A673 (cell line): ENCODE measurements around the gene USP19. TPM values are rescaled to one million over a fixed set of nuclear protein-coding genes. Genes with fewer than 3 reads are reported as not detected.

Experiments
- BruUV-seq: library from RNA; stranded (reverse); fragments of 400-500 nt; replicated peaks from 2 replicates; lab custom pipeline; 2021; lab: Mats Ljungman, UMichigan
- CTCF ChIA-PET: fragments of 300-600 bp; sonication (Branson Sonifier 250); formaldehyde crosslinking; loops from one replicate; lab custom pipeline; 2022; ENCODE audit warnings: antibody characterized with exemption; lab: Charles Lee
- POLR2A ChIA-PET: fragments of 300-600 bp; sonication (Branson Sonifier 250); formaldehyde crosslinking; loops from one replicate; lab custom pipeline; 2022; ENCODE audit warnings: antibody characterized with exemption; ENCODE audit not compliant: low non-redundant PET; lab: Charles Lee
- DNase-seq: peaks from one replicate; pipeline ENCODE4 v3.0.0-alpha.2; 2015; ENCODE audit warnings: low spot score
- H3K27ac ChIP-seq: fragments of 200-600 bp; sonication (generic); 2 replicates; pipeline ENCODE4 v1.5.1; 2016; ENCODE audit warnings: mixed run types, low read depth, mild to moderate bottlenecking, mixed read lengths, antibody characterized with exemption, low read length; ENCODE audit not compliant: poor library complexity, severe bottlenecking
- H3K27me3 ChIP-seq: fragments of 200-600 bp; sonication (generic); replicated peaks from 2 replicates; pipeline ENCODE4 v1.6.1; 2017; ENCODE audit warnings: mixed run types, low read depth, mild to moderate bottlenecking, mixed read lengths, antibody characterized with exemption, low read length; ENCODE audit not compliant: insufficient read depth, poor library complexity
- H3K36me3 ChIP-seq: fragments of 200-600 bp; sonication (generic); 2 replicates; pipeline ENCODE4 v1.6.1; 2016; ENCODE audit warnings: mixed run types, mild to moderate bottlenecking, mixed read lengths, antibody characterized with exemption, low read length; ENCODE audit not compliant: insufficient read depth, poor library complexity, severe bottlenecking
- H3K4me1 ChIP-seq: fragments of 200-600 bp; sonication (generic); 2 replicates; pipeline ENCODE4 v1.6.1; 2017; ENCODE audit warnings: mixed run types, mild to moderate bottlenecking, mixed read lengths, antibody characterized with exemption, low read length; ENCODE audit not compliant: insufficient read depth, poor library complexity, severe bottlenecking
- H3K4me3 ChIP-seq: fragments of 200-600 bp; sonication (generic); 2 replicates; pipeline ENCODE4 v1.5.1; 2016; ENCODE audit warnings: low read depth, mixed run types, mild to moderate bottlenecking, mixed read lengths, low read length; ENCODE audit not compliant: poor library complexity, severe bottlenecking
- H3K9me3 ChIP-seq: fragments of 200-600 bp; sonication (generic); 2 replicates; pipeline ENCODE4 v1.6.1; 2016; ENCODE audit warnings: mixed run types, low read depth, mild to moderate bottlenecking, mixed read lengths, antibody characterized with exemption, low read length; ENCODE audit not compliant: poor library complexity, severe bottlenecking
- CTCF ChIP-seq: fragments of 300-800, 200-600 bp; sonication (generic); conservative IDR thresholded peaks from 2 replicates; pipeline ENCODE4 v1.5.1; 2017; ENCODE audit warnings: low read depth, mild to moderate bottlenecking, antibody characterized with exemption, low read length, moderate library complexity, mixed read lengths
- EZH2 ChIP-seq: fragments of 200-600 bp; sonication (generic); IDR thresholded peaks from 2 replicates; pipeline ENCODE4 v1.6.1; 2017; ENCODE audit warnings: borderline replicate concordance, low read depth, mild to moderate bottlenecking, mixed read lengths, antibody characterized with exemption, low read length; ENCODE audit not compliant: poor library complexity, severe bottlenecking
- intact Hi-C: fragments of 100-400 bp; cut with micrococcal nuclease; formaldehyde crosslinking; loops from one replicate; pipeline ENCODE4 v1.10.0; 2022; ENCODE audit not compliant: unreplicated experiment
- total RNA-seq: library from RNA; stranded (reverse); gene quantifications from 2 replicates; pipeline ENCODE4 v1.2.3, GENCODE V29; 2021

USP19 gene
- total RNA-seq, 1 experiment from 2014 or later: 37.5 TPM

DNA sequence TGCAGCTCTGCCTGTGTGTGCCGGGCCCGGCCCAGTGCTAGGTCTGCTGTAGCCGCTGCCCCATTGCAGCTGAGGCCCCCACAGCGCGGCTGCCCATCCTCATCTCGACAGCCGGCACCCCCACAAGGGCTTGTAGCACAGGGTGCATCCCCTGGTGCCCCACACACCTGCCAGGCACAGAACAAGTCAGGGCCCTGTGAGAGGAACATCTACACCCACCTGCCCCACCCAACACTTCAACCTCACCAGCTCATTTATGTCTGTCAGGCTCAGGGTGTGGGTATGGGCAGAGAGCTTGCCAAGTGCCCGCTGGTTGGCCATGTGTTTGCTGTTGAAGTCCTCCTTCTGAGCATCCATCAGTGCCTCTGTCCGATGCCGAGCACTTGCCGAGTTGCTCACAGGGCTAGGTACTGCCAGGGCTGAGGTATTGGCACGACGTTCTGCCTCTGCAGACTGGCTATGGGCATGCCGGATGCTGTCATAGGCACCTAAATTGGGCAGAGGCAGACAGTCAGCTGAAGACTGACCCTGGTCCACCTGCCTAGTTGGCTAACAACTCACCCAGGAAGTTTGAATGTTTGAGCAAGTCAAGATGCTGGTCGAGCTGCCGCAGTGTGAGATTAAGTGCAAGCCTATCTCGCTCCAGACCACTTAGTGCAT, 2.4 kb upstream of the USP19 start:
- Histone ChIP-seq H3K36me3 (peaks cover 3% of the 10 kb centered on the region), H3K9me3 (no peaks in the 10 kb centered on the region)
- TF ChIP-seq CTCF: no peak
- no peak for TF ChIP-seq EZH2

GRCh38 chr3:49122451-49122850, 1.8 kb upstream of the USP19 start:
- ChIA-PET CTCF (no interaction called here), POLR2A (no interaction called here)
- BruUV-seq: no TSS peak

More for the DNA sequence above, 2.4 kb upstream of the USP19 start:
- no TSS peak for BruUV-seq
- no peaks in the 10 kb centered on the region for H3K4me1 ChIP-seq
- intact Hi-C loops: no loop called here
- POLR2A ChIA-PET: no interaction called here
- no peaks in the 10 kb centered on the region for H3K27me3 ChIP-seq
- DNase-seq: no peak
- no peak overlapping the region for H3K27ac ChIP-seq
- CTCF ChIA-PET: no interaction called here
- no peak overlapping the region for H3K4me3 ChIP-seq

DNA sequence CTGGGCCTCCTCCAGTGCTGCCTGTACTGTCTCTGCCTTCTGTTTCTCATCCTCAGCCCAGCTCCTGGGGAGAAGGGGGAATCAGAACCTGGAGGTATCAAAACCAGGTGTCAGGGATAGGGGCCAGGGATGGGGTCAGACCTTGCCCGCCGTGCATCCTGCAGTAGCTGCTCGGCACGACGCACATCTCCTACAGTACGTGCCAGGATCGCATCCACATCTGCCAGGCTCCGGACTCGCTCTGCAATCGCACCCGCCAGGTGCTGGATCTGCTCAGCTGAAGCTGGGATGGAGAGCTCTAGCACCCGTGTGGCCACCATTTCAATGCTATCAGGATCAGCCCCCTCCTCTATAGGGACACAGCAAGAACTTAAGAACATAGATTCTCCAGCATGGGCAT, 1.4 kb upstream of the USP19 start:
- TF ChIP-seq EZH2 (no peak), CTCF (no peak)
- no peak for DNase-seq
- POLR2A ChIA-PET: no interaction called here
- intact Hi-C loops: no loop called here
- BruUV-seq: no TSS peak
- H3K9me3 ChIP-seq: no peaks in the 10 kb centered on the region
- CTCF ChIA-PET: no interaction called here
- H3K27ac ChIP-seq: no peak overlapping the region
- no peak overlapping the region for H3K4me3 ChIP-seq
- H3K36me3 ChIP-seq: peaks cover 9% of the 10 kb centered on the region
- H3K27me3 ChIP-seq: no peaks in the 10 kb centered on the region
- no peaks in the 10 kb centered on the region for H3K4me1 ChIP-seq

More at GRCh38 chr3:49122451-49122850, 1.8 kb upstream of the USP19 start:
- Histone ChIP-seq H3K4me3 (no peak overlapping the region), H3K9me3 (no peaks in the 10 kb centered on the region), H3K4me1 (no peaks in the 10 kb centered on the region), H3K27ac (no peak overlapping the region), H3K27me3 (no peaks in the 10 kb centered on the region), H3K36me3 (peaks cover 5% of the 10 kb centered on the region)
- intact Hi-C loops: no loop called here
- no peak for DNase-seq
- no peak for TF ChIP-seq EZH2
- no peak for TF ChIP-seq CTCF
